ENCODE measurements around the gene KRTAP10-11. TPM values are rescaled to one million over a fixed set of nuclear protein-coding genes. Genes with fewer than 3 reads are reported as not detected.

Gene KRTAP10-11
- total and polyA plus RNA-seq, 2 experiments from 2014 or later: not detected

- no peaks in the 10 kb centered on the region for H3K27me3 ChIP-seq (ENCODE audit: insufficient read depth)
- no peak overlapping the region for H3K27ac Mint-ChIP-seq
- no peaks in the 10 kb centered on the region for H3K27me3 Mint-ChIP-seq (ENCODE audit: insufficient read depth, low read depth, poor library complexity)
These were observed 31.7 kb downstream of the KRTAP10-11 start for GRCh38 chr21:44677881-44678280.

More at GRCh38 chr21:44677881-44678280, 31.7 kb downstream of the KRTAP10-11 start:
- Histone ChIP-seq H3K4me3 (no peak overlapping the region), H3K9me2 (ENCODE audit: insufficient read depth) (no peaks in the 10 kb centered on the region; the same call in 1 of the 2 replicates), H4K20me1 (replicated peaks; ENCODE audit: insufficient read depth) (no peaks in the 10 kb centered on the region), H3F3A (replicated peaks; ENCODE audit: low read depth) (no peaks in the 10 kb centered on the region), H3K4me1 (ENCODE audit: insufficient read depth) (no peaks in the 10 kb centered on the region), H3K4me2 (no peak overlapping the region), H3K79me2 (replicated peaks; ENCODE audit: insufficient read depth) (no peaks in the 10 kb centered on the region), H2AFZ (no peak overlapping the region), H3K36me3 (ENCODE audit: insufficient read depth) (no peaks in the 10 kb centered on the region), H3K27ac (ENCODE audit: low read depth) (no peak overlapping the region)
- DNase-seq (ENCODE audit: low spot score) (no peak), ATAC-seq (no peak)
- Mint-ChIP-seq H3K4me1 (no peaks in the 10 kb centered on the region), H3K4me3 (no peak overlapping the region), H3K9me3 (peaks cover 2% of the 10 kb centered on the region; the same call in 2 of the 3 replicates), H3K36me3 (ENCODE audit: low read depth) (no peaks in the 10 kb centered on the region)
- TF ChIP-seq CTCF (conservative IDR thresholded peaks at IDR 0.05; ENCODE audit: low read depth in 2 of 2) (no peak), ZNF462 (CRISPR knock-in tag; IDR thresholded peaks at IDR 0.05) (no peak), STAT1 (IDR thresholded peaks at IDR 0.05; ENCODE audit: unreplicated experiment) (no peak), REST (IDR thresholded peaks at IDR 0.05; ENCODE audit: unreplicated experiment) (no peak)

All from GM23338 (cell line).